ENCODE data around the gene NFYC.
"Not testable (repeated sequence)": the region's sequence is repeated elsewhere in the genome, so short reads cannot be mapped to it uniquely, and the experiment has no call there.

The NFYC gene

GRCh38 chr1:40664791-40665190 is 26.7 kb upstream of the NFYC start:
- peak overlapping the region; percentile 60 for H3K4me3 ChIP-seq (ENCODE audit: low read depth, low read length)

DNA sequence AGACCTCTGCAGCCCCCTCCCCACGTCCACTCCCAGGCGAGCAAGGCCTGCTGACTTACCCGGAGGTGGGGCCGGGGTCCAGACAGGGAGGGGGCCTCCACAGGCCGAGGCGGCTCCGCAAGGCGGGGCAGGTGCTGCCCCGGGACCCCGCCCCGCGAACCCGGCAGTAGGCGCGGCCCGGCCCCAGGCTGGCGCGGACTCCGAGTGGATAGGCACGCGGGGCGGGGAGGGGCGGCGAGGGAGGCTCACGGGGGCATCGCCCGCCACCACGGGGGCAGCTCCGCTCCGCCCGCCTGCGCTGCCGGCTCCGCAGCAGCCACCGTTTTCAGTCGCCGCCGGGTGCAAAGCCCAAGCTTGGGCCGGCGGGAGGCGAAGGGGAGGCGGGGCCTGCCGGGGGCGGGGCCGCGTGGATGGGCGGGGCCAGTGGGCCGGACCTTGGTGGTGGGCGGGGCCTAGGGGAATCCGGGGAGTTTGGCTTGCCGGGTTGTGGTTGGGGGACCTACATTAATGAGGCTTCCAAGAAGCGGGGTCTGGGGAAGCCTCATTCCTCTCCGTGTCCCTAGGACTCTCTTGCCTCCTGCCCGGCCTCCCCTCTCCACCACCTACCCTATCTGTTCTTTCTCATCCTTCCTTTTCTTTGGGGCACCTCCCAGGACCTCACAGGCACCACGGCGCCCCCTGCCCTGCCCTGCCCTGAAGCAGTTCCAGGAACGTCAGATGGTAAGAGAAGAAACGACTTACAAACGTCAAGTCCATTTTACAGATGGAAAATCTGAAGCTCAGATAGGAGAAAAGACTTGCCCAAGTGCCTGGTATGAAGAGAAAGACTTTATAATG is 26.0 kb upstream of the NFYC start, which contains the start of gene RIMS3:
RIMS3 (minus strand) TSS at position 348 of the 837 bp plus-strand sequence. CDS start 23,757 bp downstream, outside the sequence.
- H3K4me3 ChIP-seq (ENCODE audit: low read depth, low read length) = peak within 1 kb of the TSS; percentile 60

DNA sequence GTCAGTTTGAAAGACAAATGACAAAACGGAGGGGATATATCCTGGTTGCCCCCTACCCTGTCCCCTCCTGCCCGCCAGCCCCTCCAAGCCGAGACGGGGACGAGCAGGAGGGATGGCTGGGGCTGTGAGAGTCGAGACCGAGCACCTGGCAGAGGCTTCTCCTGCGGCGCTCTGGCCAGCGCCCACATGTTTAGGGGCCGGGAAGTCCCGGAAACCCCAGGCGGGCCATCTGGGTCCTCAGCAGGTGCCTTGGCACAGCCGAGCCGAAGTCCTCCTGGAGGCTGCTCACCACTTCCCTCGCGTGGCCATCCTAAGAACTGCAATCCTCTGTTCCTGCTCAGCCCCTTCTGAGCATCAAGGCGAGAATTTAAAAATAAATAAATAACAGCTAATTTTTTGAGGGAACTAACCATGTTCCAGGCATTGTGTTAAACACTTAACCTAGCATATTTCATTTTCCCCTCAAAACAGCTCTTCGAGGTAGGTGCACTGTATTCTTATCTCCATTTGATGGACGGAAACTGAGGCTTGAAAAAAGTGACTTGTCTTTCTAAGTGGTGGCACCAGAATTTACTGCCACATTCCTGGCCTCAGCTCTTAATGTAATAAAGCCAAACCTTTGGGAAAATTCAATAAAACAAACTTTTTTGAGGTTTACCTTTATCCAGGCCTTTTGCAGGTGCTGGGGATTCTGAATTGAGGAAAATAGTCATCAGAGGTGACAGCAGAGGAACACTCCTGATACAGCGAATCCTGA is 22.6 kb upstream of the NFYC start:
- no peak overlapping the region for H3K4me3 ChIP-seq (ENCODE audit: low read depth, low read length)

- H3K4me3 ChIP-seq (ENCODE audit: low read depth, low read length) = no peak overlapping the region
Observed at GRCh38 chr1:40673452-40673851, 18.1 kb upstream of the NFYC start.

GRCh38 chr1:40676501-40676900 is 15.0 kb upstream of the NFYC start:
- no peak overlapping the region for H3K4me3 ChIP-seq (ENCODE audit: low read depth, low read length)

GRCh38 chr1:40679165-40679953 is 12.1 kb upstream of the NFYC start:
- H3K4me3 ChIP-seq (ENCODE audit: low read depth, low read length) = no peak overlapping the region

- no peak overlapping the region for H3K4me3 ChIP-seq (ENCODE audit: low read depth, low read length)
Observed at GRCh38 chr1:40684669-40685068, 6.8 kb upstream of the NFYC start.

- no peak overlapping the region for H3K4me3 ChIP-seq (ENCODE audit: low read depth, low read length)
Observed at GRCh38 chr1:40687059-40687458, 4.4 kb upstream of the NFYC start.

- H3K4me3 ChIP-seq (ENCODE audit: low read depth, low read length) = no peak overlapping the region
Observed at GRCh38 chr1:40687661-40688060, 3.8 kb upstream of the NFYC start.

DNA sequence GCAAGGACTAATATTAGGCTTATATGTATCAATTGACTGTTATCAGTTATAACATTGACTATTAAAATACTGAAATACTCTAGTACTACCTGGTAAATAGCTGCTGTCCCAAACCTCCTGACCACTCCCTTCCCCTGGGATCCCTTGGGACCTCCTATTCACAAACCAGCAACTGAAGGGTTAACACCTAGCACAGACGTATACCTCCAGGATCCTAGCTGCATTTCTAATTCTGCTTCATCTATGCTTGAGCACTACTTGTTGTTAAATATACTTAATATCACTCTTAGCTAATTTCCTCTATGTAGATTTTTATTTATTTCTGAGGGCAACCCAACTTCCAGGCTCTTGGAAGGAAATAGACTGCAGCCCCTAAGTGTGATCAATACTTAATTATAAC is 1.8 kb upstream of the NFYC start:
- H3K4me3 ChIP-seq (ENCODE audit: low read depth, low read length) = no peak overlapping the region

GRCh38 chr1:40690771-40691537 is 550 bp upstream of the NFYC start:
- H3K4me3 ChIP-seq (ENCODE audit: low read depth, low read length) = peak overlapping the region; percentile 72

DNA sequence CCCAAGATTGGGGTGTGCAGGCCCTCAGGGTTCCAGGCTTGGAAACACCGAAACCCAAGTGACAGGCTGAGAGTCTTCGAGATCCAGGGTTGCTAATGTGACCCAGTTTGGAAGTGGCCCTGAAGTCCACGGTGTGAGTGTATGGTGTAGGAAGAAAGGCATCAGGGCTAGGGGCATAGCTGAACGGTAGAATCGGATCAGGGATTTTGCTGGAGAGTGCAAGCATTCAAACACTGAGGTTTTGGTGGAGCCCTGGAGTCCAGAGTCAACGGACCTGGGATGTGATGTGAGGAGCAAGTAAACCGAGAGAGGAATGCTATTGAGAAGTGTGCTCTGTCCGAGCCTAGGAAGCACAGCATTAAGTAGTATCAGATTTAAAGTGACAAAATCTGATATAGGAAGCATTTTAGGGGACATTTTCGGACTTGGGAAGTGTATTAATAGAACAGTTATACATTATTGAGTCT is 958 bp downstream of the NFYC start:
- H3K4me3 ChIP-seq (ENCODE audit: low read depth, low read length) = peak overlapping the region; percentile 72

GRCh38 chr1:40693425-40693824 is 1.9 kb downstream of the NFYC start:
- H3K4me3 ChIP-seq (ENCODE audit: low read depth, low read length) = no peak overlapping the region

DNA sequence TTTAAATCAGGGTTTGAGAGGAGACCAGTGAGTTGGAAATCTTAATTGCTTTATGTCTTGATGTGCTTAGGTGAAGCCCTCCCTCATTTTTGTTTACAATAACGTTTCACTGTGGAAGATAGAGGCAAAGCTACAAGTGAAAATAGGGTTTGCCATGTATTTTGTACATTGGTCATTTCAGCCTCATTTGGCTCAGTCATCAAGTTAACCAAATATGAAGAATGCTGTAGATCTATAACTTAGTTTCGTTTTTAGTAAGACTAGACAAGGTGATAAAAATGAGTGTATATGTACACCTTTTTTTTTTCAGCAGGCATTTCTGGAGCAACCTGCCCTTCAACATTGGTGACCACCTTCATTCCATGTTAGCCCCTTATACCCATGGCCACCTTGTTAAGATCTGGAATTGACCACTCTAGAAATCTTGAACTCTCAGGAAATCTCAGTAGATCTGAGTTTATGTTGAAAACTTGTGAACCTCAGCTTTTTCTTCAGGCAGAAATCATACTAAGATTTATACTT is 2.9 kb downstream of the NFYC start:
- H3K4me3 ChIP-seq (ENCODE audit: low read depth, low read length) = no peak overlapping the region

- no peak overlapping the region for H3K4me3 ChIP-seq (ENCODE audit: low read depth, low read length)
Observed at GRCh38 chr1:40696294-40696693, 4.8 kb downstream of the NFYC start.

DNA sequence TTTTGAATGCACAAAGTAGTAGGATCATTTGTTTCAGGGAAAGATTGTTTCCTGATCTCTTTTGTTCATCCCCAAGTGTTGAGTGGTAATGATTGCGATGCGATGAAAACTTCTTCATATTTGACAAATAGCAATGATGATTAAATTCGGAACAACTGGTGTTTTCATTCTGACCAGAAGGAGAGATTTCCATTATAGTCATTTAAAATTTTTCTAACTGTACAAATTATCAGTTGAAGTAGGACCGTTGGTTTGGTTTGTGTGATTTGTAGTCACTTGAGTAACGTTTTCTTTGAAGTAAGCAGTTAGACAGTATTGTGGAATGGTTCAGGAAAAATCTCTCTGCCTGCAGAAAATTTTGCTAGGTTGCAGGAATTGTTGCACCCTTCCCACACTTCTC is 5.9 kb downstream of the NFYC start:
- no peak overlapping the region for H3K4me3 ChIP-seq (ENCODE audit: low read depth, low read length)

GRCh38 chr1:40699787-40700186 is 8.3 kb downstream of the NFYC start:
- H3K4me3 ChIP-seq (ENCODE audit: low read depth, low read length) = no peak overlapping the region

DNA sequence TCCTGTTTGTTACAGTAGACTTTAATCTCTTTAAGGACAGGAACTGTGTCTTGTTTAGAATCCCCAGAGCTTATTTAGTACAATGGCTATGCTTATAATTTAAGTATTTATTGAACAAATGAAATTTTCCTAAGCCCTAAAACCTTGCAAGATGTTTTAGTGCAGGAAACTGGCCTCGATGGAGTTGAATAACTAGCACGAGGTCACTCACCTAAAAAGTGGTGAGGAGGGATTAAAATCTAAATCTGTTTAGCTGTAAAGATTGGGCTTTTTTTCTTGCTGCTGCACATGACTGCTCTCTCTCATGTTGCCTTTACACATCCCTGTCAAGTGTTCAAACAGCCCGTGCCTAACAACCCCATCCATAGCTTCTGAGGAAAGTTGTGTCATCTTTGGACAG is 10.2 kb downstream of the NFYC start:
- no peak overlapping the region for H3K4me3 ChIP-seq (ENCODE audit: low read depth, low read length)

GRCh38 chr1:40702810-40703209 is 11.3 kb downstream of the NFYC start:
- not testable (repeated sequence) for H3K4me3 ChIP-seq (ENCODE audit: low read depth, low read length)

- H3K4me3 ChIP-seq (ENCODE audit: low read depth, low read length) = no peak overlapping the region
Observed at GRCh38 chr1:40703316-40703715, 11.8 kb downstream of the NFYC start.

All from iPS-11a (cell line).